SH-SY5Y (cell line): ENCODE data around the gene ATP9B.

Experiments used
- GATA2 ChIP-seq: IDR thresholded peaks from 2 replicates; pipeline ENCODE4 v1.6.1; 2011; ENCODE audit warnings: mild to moderate bottlenecking, low read depth, low read length
- GATA3 ChIP-seq: IDR thresholded peaks from 2 replicates; pipeline ENCODE4 v1.6.1; 2011; ENCODE audit warnings: low read depth, mild to moderate bottlenecking, low read length, moderate library complexity

The ATP9B gene

GRCh38 chr18:79197531-79197930 is 128.3 kb downstream of the ATP9B start:
- TF ChIP-seq GATA3 = no peak
- no peak for TF ChIP-seq GATA2

GRCh38 chr18:79199691-79200374 is 130.6 kb downstream of the ATP9B start:
- TF ChIP-seq GATA2 (no peak), GATA3 (no peak)

DNA sequence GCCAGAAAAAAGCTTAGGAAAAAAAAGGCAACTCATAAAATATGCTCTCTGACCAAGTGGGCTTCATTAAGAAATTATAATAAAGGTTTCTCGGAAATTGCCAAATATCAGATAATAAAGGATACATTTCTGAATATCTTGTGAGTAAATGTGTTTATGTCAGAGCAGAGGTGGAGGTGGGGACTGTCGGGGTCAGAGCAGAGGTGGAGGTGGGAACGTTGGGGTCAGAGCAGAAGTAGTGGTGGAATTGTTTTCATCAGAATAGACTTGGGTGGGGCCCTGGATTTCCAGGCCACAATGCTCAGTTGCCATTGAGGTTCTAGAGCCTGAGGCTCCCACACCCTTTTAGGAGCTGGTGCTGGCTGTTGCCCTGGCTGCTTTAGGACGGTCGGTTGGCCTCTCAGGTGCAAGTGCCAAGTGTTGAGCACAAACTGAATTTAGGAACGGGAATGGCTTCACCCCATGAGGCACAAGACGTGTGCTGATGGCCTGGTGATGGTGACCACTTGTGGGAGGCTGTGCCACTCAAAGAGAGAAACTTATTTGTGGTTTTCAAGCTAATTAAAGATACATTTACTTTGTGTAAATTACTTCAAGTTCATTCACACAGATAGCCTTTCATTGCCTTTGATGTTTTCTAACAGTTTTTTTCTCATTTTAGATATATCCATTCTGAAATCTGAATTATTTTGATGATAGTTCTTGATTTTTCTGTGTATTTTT is 131.5 kb downstream of the ATP9B start:
- TF ChIP-seq GATA2 (no peak), GATA3 (no peak)

DNA sequence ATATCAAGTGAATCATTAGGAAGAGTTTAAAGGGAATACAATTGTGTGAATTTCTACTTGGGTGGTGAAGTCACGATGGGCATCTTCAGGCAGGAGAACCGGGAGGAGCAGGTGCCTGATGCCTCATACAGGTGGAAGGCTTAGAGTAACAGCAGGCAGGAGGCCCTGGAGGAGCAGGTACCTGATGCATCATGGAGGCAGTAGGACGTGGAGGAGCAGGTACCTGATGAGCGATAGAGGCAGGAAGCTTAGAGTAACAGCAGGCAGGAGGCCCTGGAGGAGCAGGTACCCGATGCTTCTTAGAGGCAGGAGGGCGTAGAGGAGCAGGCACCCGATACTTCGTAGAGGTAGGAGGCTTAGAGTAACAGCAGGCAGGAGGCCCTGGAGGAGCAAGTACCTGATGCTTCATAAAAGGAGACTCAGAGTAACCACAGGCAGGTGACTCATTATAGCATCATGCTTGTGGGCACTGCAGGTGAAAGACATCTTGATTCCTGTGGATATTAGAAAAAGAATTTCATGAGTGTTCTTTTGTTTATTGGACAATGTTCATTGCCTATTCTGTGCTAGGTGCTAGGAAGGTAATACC is 133.9 kb downstream of the ATP9B start:
- TF ChIP-seq GATA2 = no peak
- TF ChIP-seq GATA3 = no peak

- no peak for TF ChIP-seq GATA3
Measured at GRCh38 chr18:79204889-79205807, 136.0 kb downstream of the ATP9B start.

DNA sequence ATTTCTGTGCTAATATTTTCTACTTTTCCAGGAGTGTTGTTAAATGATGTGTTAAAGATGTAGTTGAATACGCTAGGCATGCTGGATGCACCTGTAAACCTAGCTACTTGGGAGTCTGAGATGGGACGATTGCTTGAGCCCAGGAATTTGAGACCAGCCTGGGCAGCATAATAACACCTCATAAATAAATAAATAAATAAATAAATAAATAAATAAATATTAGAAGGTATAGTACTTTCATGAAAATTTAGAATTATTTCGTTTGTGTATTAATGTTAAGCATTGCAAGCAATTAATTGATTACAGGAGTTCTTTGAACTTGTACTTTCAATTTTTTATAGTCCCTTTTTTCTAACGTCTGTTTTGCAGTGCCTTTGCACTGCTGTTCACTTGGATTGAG is 137.2 kb downstream of the ATP9B start:
- TF ChIP-seq GATA2 (no peak), GATA3 (no peak)

DNA sequence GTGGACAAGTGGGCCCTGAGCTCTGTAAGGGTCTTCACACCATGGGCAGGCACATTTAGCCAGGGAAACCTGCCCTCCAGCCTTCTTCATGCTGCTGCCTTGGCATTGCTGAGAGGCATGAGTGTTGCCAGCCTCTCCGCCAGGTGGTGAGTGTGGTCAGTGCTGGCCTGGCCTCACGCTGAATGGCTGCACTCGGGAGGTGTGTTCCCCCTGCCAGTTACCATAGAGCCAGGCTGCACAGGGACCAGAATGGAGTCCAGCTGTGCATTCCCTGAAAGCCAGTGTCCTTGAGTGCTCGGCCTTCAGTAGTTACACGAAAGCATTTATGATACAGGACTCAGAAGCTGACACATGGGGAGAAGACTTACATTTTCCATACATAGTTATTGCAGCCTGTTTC is 139.7 kb downstream of the ATP9B start:
- no peak for TF ChIP-seq GATA2
- no peak for TF ChIP-seq GATA3

DNA sequence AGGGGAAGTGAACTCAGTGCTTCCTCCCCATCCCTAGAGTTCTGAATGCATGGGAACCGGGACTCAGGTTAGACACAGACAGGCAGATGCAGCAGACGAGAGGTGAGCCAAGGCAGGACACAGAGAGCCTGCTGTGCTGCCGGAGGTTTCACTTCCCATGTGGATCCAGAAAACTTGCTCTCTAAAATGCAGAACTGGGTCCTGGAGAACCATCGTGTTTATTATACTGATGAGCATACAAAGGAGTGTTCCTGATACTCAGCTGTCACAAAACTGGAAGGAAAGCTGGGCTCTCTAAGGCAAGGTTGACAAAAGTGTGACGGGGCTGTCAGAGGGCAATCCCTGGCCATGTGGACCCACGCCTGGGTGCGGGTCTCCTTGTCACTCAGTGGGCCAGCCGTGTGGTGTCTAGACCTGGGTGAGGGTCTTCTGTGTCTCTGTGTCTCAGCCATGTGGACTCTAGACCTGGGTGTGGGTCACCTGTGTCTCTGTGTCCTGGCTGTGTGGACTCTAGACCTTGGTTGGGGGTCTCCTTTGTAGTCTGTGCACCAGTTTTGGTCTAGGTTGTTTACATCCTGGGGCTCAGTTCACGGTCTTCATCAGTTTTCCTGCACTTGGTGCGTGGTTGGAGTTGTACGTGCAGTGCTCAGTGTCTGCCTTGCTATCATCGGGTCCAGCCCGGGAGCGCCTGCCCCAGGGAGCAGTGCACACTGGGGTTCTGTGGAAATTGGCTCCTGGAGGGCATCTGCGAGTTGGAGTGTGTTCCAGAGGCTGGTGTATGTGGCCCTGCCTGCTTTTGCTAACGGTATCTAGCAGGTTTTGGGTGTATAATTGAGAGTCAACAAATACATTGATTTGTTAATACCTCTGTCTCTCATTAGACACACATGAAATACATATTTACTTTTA is 141.1 kb downstream of the ATP9B start:
- TF ChIP-seq GATA2 (no peak), GATA3 (no peak)

- no peak for TF ChIP-seq GATA3
Measured at GRCh38 chr18:79211844-79212243, 142.7 kb downstream of the ATP9B start.

- TF ChIP-seq GATA2 = no peak
Measured at GRCh38 chr18:79214056-79214455, 144.9 kb downstream of the ATP9B start.

DNA sequence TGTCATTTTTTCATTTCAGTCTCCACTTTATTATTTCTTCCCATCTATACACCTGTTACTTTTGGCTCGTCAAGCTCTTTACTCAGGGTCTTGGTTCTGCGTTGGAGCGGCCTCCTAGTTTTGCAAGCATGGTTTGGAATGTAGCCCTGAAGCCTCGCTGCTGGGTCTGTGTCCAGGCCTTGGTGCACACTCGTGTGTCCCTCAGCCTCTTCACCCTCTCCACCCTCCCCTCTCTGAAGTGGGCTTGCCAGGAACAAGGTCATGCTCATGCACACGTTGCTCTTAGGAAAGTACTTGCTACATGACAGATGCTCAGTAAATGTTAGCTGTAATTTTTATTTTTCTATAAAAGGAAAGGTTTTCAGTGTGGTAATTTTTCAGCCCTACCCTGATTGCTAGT is 147.0 kb downstream of the ATP9B start:
- no peak for TF ChIP-seq GATA2
- TF ChIP-seq GATA3 = no peak

GRCh38 chr18:79217979-79218604 is 148.9 kb downstream of the ATP9B start:
- TF ChIP-seq GATA3 (no peak), GATA2 (no peak)
